Measurements from ENCODE around the gene RPL13A. TPM values are rescaled to one million over a fixed set of nuclear protein-coding genes. Genes with fewer than 3 reads are reported as not detected.
A peak's percentile ranks its signal among the peaks of the same experiment; 100 is the strongest.

RPL13A gene
- polyA plus RNA-seq, 2 donors = 1,631 to 2,695 TPM

DNA sequence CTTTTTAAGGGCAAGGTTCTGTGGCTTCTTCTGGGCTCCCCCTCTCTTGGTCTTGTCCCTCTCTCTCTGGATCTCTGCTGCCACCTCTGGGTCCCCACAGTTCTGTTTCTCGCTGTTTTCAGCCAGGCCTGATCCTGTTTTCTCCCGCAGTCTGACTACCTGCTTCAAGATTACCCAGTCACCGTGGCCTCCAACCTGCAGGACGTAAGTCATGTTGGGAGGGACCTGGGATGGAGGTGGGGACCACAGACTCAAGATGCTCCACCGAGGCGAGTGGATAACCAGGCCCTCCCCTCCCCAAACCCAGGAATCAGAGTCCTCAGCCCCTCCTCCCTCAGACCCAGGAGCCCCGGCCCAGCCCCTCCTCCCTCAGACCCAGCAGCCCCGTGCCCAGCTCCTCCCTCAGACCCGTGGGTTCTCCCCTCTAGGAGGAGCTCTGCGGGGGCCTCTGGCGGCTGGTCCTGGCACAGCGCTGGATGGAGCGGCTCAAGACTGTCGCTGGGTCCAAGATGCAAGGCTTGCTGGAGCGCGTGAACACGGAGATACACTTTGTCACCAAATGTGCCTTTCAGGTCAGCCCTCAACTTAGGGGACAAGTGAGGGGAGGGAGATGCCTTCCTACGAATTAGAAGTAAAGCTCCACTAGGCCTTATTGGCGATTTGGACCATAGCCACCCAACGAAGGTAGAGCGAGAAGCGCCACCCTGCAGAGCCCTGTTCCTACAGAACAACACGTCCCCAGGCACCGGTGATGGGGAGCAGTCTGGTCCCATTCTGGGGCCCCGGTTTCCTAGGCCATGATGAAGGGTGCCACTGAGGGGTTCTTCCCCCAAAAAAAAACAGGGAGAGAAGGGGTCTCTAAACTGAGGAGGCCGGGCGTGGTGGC lies 11.2 kb upstream of the RPL13A start:
- 59 to 62% methylated on average over 27 of the region's 27 CpGs for WGBS, 2 donors
- Histone ChIP-seq H3K36me3 (ENCODE audit: control insufficient read depth in 2 of 2, insufficient read depth in 2 of 2, low read length in 1 of 2) (peaks cover 0 to 3% of the 10 kb centered on the region in 2 donors), H3K9me3 (ENCODE audit: control insufficient read depth in 2 of 2, insufficient read depth in 1 of 2, low read depth in 1 of 2, low read length in 1 of 2) (no peaks in the 10 kb centered on the region), H3K27ac (ENCODE audit: low read depth in 2 of 2, low read length in 1 of 2) (no peak overlapping the region), H3K4me3 (ENCODE audit: low read depth in 1 of 2, low read length in 2 of 2) (no peak overlapping the region), H3K4me1 (ENCODE audit: control insufficient read depth in 2 of 2, insufficient read depth in 2 of 2, low read length in 1 of 2) (peaks cover 0 to 5% of the 10 kb centered on the region in 2 donors), H3K27me3 (ENCODE audit: control insufficient read depth in 1 of 2, insufficient read depth in 2 of 2, low read length in 2 of 2) (no peaks in the 10 kb centered on the region)

- no peak overlapping the region for H3K27ac ChIP-seq (ENCODE audit: low read depth in 2 of 2, low read length in 1 of 2)
- no peaks in the 10 kb centered on the region for H3K4me1 ChIP-seq (ENCODE audit: control insufficient read depth in 2 of 2, insufficient read depth in 2 of 2, low read length in 1 of 2)
- H3K36me3 ChIP-seq (ENCODE audit: control insufficient read depth in 2 of 2, insufficient read depth in 2 of 2, low read length in 1 of 2) = peaks cover 0 to 3% of the 10 kb centered on the region in 2 donors
- WGBS, 2 donors = 92 to 95% methylated on average over 14 of the region's 14 CpGs
- H3K27me3 ChIP-seq (ENCODE audit: control insufficient read depth in 1 of 2, insufficient read depth in 2 of 2, low read length in 2 of 2) = no peaks in the 10 kb centered on the region
- H3K4me3 ChIP-seq (ENCODE audit: low read depth in 1 of 2, low read length in 2 of 2) = no peak overlapping the region
- no peaks in the 10 kb centered on the region for H3K9me3 ChIP-seq (ENCODE audit: control insufficient read depth in 2 of 2, insufficient read depth in 1 of 2, low read depth in 1 of 2, low read length in 1 of 2)
These were observed 7.3 kb upstream of the RPL13A start for GRCh38 chr19:49479975-49480628.

GRCh38 chr19:49481020-49481683 lies 6.3 kb upstream of the RPL13A start:
- peaks cover 0 to 3% of the 10 kb centered on the region in 2 donors for H3K36me3 ChIP-seq (ENCODE audit: control insufficient read depth in 2 of 2, insufficient read depth in 2 of 2, low read length in 1 of 2)
- no peaks in the 10 kb centered on the region for H3K27me3 ChIP-seq (ENCODE audit: control insufficient read depth in 1 of 2, insufficient read depth in 2 of 2, low read length in 2 of 2)
- no peaks in the 10 kb centered on the region for H3K9me3 ChIP-seq (ENCODE audit: control insufficient read depth in 2 of 2, insufficient read depth in 1 of 2, low read depth in 1 of 2, low read length in 1 of 2)
- no peak overlapping the region for H3K4me3 ChIP-seq (ENCODE audit: low read depth in 1 of 2, low read length in 2 of 2)
- 87 to 94% methylated on average over 7 of the region's 7 CpGs for WGBS, 2 donors
- no peak overlapping the region for H3K27ac ChIP-seq (ENCODE audit: low read depth in 2 of 2, low read length in 1 of 2)
- H3K4me1 ChIP-seq (ENCODE audit: control insufficient read depth in 2 of 2, insufficient read depth in 2 of 2, low read length in 1 of 2) = no peaks in the 10 kb centered on the region

DNA sequence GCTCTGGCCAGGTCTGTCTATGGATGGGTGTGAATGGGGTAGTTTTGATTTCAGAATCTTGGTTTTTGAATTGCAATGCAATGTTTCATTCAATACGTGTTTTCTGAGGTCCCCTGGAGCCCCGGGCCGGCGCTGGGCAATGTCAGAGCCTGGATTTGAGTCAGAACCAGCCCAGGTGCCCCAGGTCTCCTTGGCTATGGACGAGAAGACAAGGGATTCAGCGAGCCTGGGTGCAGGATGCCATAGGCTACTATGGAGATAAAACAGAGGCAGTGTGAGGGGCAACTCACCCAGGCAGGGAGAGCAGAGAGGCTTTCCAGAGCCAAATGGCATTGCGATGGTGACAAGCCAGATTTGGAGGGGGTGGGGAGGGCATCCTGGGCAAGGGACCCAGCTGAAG lies 1.2 kb upstream of the RPL13A start:
- H3K27ac ChIP-seq (ENCODE audit: low read depth in 2 of 2, low read length in 1 of 2) = no peak overlapping the region
- no peaks in the 10 kb centered on the region for H3K27me3 ChIP-seq (ENCODE audit: control insufficient read depth in 1 of 2, insufficient read depth in 2 of 2, low read length in 2 of 2)
- H3K9me3 ChIP-seq (ENCODE audit: control insufficient read depth in 2 of 2, insufficient read depth in 1 of 2, low read depth in 1 of 2, low read length in 1 of 2) = no peaks in the 10 kb centered on the region
- H3K36me3 ChIP-seq (ENCODE audit: control insufficient read depth in 2 of 2, insufficient read depth in 2 of 2, low read length in 1 of 2) = peaks cover 17 to 19% of the 10 kb centered on the region in 2 donors
- H3K4me3 ChIP-seq (ENCODE audit: low read depth in 1 of 2, low read length in 2 of 2) = no peak overlapping the region
- peaks cover 7 to 9% of the 10 kb centered on the region in 2 donors for H3K4me1 ChIP-seq (ENCODE audit: control insufficient read depth in 2 of 2, insufficient read depth in 2 of 2, low read length in 1 of 2)
- 90 to 92% methylated on average over 7 of the region's 7 CpGs for WGBS, 2 donors

- Histone ChIP-seq H3K4me3 (ENCODE audit: low read depth in 1 of 2, low read length in 2 of 2) (peak overlapping the region; percentile 27 to 49), H3K36me3 (ENCODE audit: control insufficient read depth in 2 of 2, insufficient read depth in 2 of 2, low read length in 1 of 2) (peaks cover 20 to 25% of the 10 kb centered on the region in 2 donors), H3K27me3 (ENCODE audit: control insufficient read depth in 1 of 2, insufficient read depth in 2 of 2, low read length in 2 of 2) (no peaks in the 10 kb centered on the region), H3K4me1 (ENCODE audit: control insufficient read depth in 2 of 2, insufficient read depth in 2 of 2, low read length in 1 of 2) (peaks cover 7 to 9% of the 10 kb centered on the region in 2 donors), H3K27ac (ENCODE audit: low read depth in 2 of 2, low read length in 1 of 2) (peak overlapping the region; percentile 86 to 87), H3K9me3 (ENCODE audit: control insufficient read depth in 2 of 2, insufficient read depth in 1 of 2, low read depth in 1 of 2, low read length in 1 of 2) (no peaks in the 10 kb centered on the region)
- WGBS, 2 donors = 64% methylated on average over 23 of the region's 23 CpGs
These were observed 615 bp upstream of the RPL13A start for GRCh38 chr19:49486710-49487276.

GRCh38 chr19:49488046-49488862 lies 846 bp downstream of the RPL13A start:
- no peaks in the 10 kb centered on the region for H3K27me3 ChIP-seq (ENCODE audit: control insufficient read depth in 1 of 2, insufficient read depth in 2 of 2, low read length in 2 of 2)
- peaks cover 28 to 36% of the 10 kb centered on the region in 2 donors for H3K36me3 ChIP-seq (ENCODE audit: control insufficient read depth in 2 of 2, insufficient read depth in 2 of 2, low read length in 1 of 2)
- no peaks in the 10 kb centered on the region for H3K9me3 ChIP-seq (ENCODE audit: control insufficient read depth in 2 of 2, insufficient read depth in 1 of 2, low read depth in 1 of 2, low read length in 1 of 2)
- peaks cover 7 to 9% of the 10 kb centered on the region in 2 donors for H3K4me1 ChIP-seq (ENCODE audit: control insufficient read depth in 2 of 2, insufficient read depth in 2 of 2, low read length in 1 of 2)
- WGBS, 2 donors = 1% methylated on average over 26 of the region's 26 CpGs
- H3K4me3 ChIP-seq (ENCODE audit: low read depth in 1 of 2, low read length in 2 of 2) = peak overlapping the region; percentile 89 to 90
- peak overlapping the region; percentile 85 to 87 for H3K27ac ChIP-seq (ENCODE audit: low read depth in 2 of 2, low read length in 1 of 2)

- Histone ChIP-seq H3K36me3 (ENCODE audit: control insufficient read depth in 2 of 2, insufficient read depth in 2 of 2, low read length in 1 of 2) (peaks cover 28 to 36% of the 10 kb centered on the region in 2 donors), H3K9me3 (ENCODE audit: control insufficient read depth in 2 of 2, insufficient read depth in 1 of 2, low read depth in 1 of 2, low read length in 1 of 2) (no peaks in the 10 kb centered on the region), H3K27ac (ENCODE audit: low read depth in 2 of 2, low read length in 1 of 2) (peak overlapping the region; percentile 44 to 87), H3K27me3 (ENCODE audit: control insufficient read depth in 1 of 2, insufficient read depth in 2 of 2, low read length in 2 of 2) (no peaks in the 10 kb centered on the region), H3K4me3 (ENCODE audit: low read depth in 1 of 2, low read length in 2 of 2) (peak overlapping the region; percentile 89 to 90), H3K4me1 (ENCODE audit: control insufficient read depth in 2 of 2, insufficient read depth in 2 of 2, low read length in 1 of 2) (peaks cover 7 to 9% of the 10 kb centered on the region in 2 donors)
- WGBS, 2 donors = 13 to 15% methylated on average over 15 of the region's 15 CpGs
These were observed 1.6 kb downstream of the RPL13A start for GRCh38 chr19:49488863-49489537.

- peaks cover 7 to 9% of the 10 kb centered on the region in 2 donors for H3K4me1 ChIP-seq (ENCODE audit: control insufficient read depth in 2 of 2, insufficient read depth in 2 of 2, low read length in 1 of 2)
- H3K27me3 ChIP-seq (ENCODE audit: control insufficient read depth in 1 of 2, insufficient read depth in 2 of 2, low read length in 2 of 2) = no peaks in the 10 kb centered on the region
- no peaks in the 10 kb centered on the region for H3K9me3 ChIP-seq (ENCODE audit: control insufficient read depth in 2 of 2, insufficient read depth in 1 of 2, low read depth in 1 of 2, low read length in 1 of 2)
- peak overlapping the region; percentile 89 to 90 for H3K4me3 ChIP-seq (ENCODE audit: low read depth in 1 of 2, low read length in 2 of 2)
- peaks cover 28 to 36% of the 10 kb centered on the region in 2 donors for H3K36me3 ChIP-seq (ENCODE audit: control insufficient read depth in 2 of 2, insufficient read depth in 2 of 2, low read length in 1 of 2)
- 48% methylated on average over 15 of the region's 15 CpGs for WGBS, 2 donors
- H3K27ac ChIP-seq (ENCODE audit: low read depth in 2 of 2, low read length in 1 of 2) = peak overlapping the region; percentile 19 to 72
These were observed 2.3 kb downstream of the RPL13A start for GRCh38 chr19:49489601-49490167.

Data from esophagus (tissue), 2 donors.